Skin of body (tissue), 2 donors: ENCODE results near the gene CLEC6A. TPM values are rescaled to one million over a fixed set of nuclear protein-coding genes. Genes with fewer than 3 reads are reported as not detected.
"Not testable (repeated sequence)": the region's sequence is repeated elsewhere in the genome, so short reads cannot be mapped to it uniquely, and the experiment has no call there.

ENCODE experiments used
- DNase-seq: peaks from one replicate; lab custom pipeline; 2025; lab: John Stamatoyannopoulos, UW
- total RNA-seq: library from RNA; depleted of rRNA; stranded (reverse); fragments of >200 nt; gene quantifications from one replicate; pipeline ENCODE4 v1.2.3, GENCODE V29; 2014

CLEC6A gene
- total RNA-seq, result not detected

- no peak for DNase-seq
These were observed at the start of gene CLEC6A for GRCh38 chr12:8455727-8456360. TSS of gene CLEC6A (plus strand) at chr12:8455962. CDS start at chr12:8456112, 150 bp downstream.

- DNase-seq, result not testable (repeated sequence)
These were observed 36.2 kb upstream of the CLEC6A start for GRCh38 chr12:8419576-8419975.

- DNase-seq, result no peak
These were observed 35.3 kb upstream of the CLEC6A start for GRCh38 chr12:8420506-8420905.

GRCh38 chr12:8444536-8445278 is 11.1 kb upstream of the CLEC6A start:
- not testable (repeated sequence) for DNase-seq

- DNase-seq, result no peak
These were observed 10.0 kb upstream of the CLEC6A start for GRCh38 chr12:8445731-8446130.

GRCh38 chr12:8446642-8447547 is 8.9 kb upstream of the CLEC6A start:
- no peak for DNase-seq

GRCh38 chr12:8449355-8449859 is 6.4 kb upstream of the CLEC6A start:
- no peak for DNase-seq

- no peak for DNase-seq
These were observed 3.7 kb upstream of the CLEC6A start for GRCh38 chr12:8452036-8452435.

- no peak for DNase-seq
These were observed 2.7 kb upstream of the CLEC6A start for GRCh38 chr12:8453021-8453513.

GRCh38 chr12:8453796-8454195 is 2.0 kb upstream of the CLEC6A start:
- DNase-seq, result no peak

- DNase-seq, result no peak
These were observed 491 bp upstream of the CLEC6A start for GRCh38 chr12:8455271-8455670.

GRCh38 chr12:8461426-8461825 is 5.7 kb downstream of the CLEC6A start:
- DNase-seq, result no peak

GRCh38 chr12:8465301-8465996 is 9.7 kb downstream of the CLEC6A start:
- no peak for DNase-seq

GRCh38 chr12:8466241-8466640 is 10.5 kb downstream of the CLEC6A start:
- no peak for DNase-seq

GRCh38 chr12:8471090-8471489 is 15.3 kb downstream of the CLEC6A start:
- DNase-seq, result no peak

- no peak for DNase-seq
These were observed 19.9 kb downstream of the CLEC6A start for GRCh38 chr12:8475508-8476203.

- DNase-seq, result no peak
These were observed 26.9 kb downstream of the CLEC6A start for GRCh38 chr12:8482571-8483061.

- DNase-seq, result no peak
These were observed 27.3 kb downstream of the CLEC6A start for GRCh38 chr12:8483079-8483478.

- no peak for DNase-seq
These were observed 36.1 kb downstream of the CLEC6A start for GRCh38 chr12:8491646-8492530.
